ENCODE results near the gene DPP6. TPM values are rescaled to one million over a fixed set of nuclear protein-coding genes. Genes with fewer than 3 reads are reported as not detected.

The DPP6 gene
- total and polyA plus RNA-seq, 2 experiments from 2014 or later: 0.20 to 0.44 TPM

DNA sequence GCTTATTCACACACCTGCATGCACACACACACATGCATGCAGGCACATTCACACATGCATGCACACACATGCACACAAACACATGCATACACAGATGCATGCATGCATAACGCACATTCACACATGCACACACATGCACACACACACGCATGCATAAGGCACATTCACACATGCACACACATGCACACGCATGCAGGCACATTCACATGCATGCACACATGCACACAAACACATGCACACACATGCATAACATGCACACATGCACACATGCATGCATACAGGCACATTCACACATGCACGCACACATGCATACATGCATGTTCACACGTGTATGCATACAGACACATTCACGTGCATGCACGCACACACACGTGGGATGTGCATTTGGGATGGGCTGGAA lies 784.9 kb downstream of the DPP6 start:
- Histone ChIP-seq H3K27ac (no peak overlapping the region), H3K27me3 (no peaks in the 10 kb centered on the region), H3K79me2 (no peaks in the 10 kb centered on the region), H3K9me2 (replicated peaks; ENCODE audit: insufficient read depth) (no peaks in the 10 kb centered on the region), H3K4me1 (ENCODE audit: insufficient read depth) (peaks cover 5% of the 10 kb centered on the region), H3K9me3 (ENCODE audit: low read depth) (no peaks in the 10 kb centered on the region), H3K4me3 (no peak overlapping the region), H3K4me2 (no peak overlapping the region), H3K36me3 (replicated peaks; ENCODE audit: insufficient read depth, low read depth) (no peaks in the 10 kb centered on the region), H4K20me1 (ENCODE audit: insufficient read depth, poor library complexity, severe bottlenecking) (no peaks in the 10 kb centered on the region), H2AFZ (no peak overlapping the region)
- DNase-seq (ENCODE audit: low spot score): no peak
- WGBS (ENCODE audit: low lambda C conversion rate, missing lambda C conversion rate): 89% methylated on average over 8 of the region's 8 CpGs
- TF ChIP-seq EZH2phosphoT487 (IDR thresholded peaks at IDR 0.05; ENCODE audit: low read depth, severe bottlenecking, unreplicated experiment) (no peak), EZH2 (IDR thresholded peaks at IDR 0.05; ENCODE audit: borderline replicate concordance) (no peak)
- TF ChIP-seq, protein P1, sequence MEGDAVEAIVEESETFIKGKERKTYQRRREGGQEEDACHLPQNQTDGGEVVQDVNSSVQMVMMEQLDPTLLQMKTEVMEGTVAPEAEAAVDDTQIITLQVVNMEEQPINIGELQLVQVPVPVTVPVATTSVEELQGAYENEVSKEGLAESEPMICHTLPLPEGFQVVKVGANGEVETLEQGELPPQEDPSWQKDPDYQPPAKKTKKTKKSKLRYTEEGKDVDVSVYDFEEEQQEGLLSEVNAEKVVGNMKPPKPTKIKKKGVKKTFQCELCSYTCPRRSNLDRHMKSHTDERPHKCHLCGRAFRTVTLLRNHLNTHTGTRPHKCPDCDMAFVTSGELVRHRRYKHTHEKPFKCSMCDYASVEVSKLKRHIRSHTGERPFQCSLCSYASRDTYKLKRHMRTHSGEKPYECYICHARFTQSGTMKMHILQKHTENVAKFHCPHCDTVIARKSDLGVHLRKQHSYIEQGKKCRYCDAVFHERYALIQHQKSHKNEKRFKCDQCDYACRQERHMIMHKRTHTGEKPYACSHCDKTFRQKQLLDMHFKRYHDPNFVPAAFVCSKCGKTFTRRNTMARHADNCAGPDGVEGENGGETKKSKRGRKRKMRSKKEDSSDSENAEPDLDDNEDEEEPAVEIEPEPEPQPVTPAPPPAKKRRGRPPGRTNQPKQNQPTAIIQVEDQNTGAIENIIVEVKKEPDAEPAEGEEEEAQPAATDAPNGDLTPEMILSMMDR (IDR thresholded peaks at IDR 0.05; ENCODE audit: poor library complexity): no peak

DNA sequence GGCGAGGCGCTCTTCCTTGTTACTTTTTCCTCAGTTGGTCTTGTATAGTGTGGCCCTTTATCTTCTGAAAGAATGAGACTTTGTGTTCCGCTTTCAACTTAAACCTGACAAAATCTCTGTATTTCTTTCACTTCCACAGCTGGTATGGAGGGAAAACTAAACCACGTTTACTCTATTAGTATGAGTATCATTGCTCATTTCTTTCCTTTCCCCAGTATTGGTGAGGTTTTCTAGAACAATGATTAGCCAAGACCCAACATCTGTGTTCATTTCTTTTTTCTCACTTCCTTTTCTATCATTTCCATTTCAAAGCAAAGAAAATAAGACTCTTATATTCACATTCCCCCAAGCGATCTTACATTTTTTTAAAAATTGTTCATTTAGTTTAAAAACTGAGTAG lies 785.4 kb downstream of the DPP6 start:
- TF ChIP-seq, protein P1 (IDR thresholded peaks at IDR 0.05; ENCODE audit: poor library complexity): no peak
- TF ChIP-seq EZH2 (IDR thresholded peaks at IDR 0.05; ENCODE audit: borderline replicate concordance) (no peak), EZH2phosphoT487 (IDR thresholded peaks at IDR 0.05; ENCODE audit: low read depth, severe bottlenecking, unreplicated experiment) (no peak)

GRCh38 chr7:154840086-154840485 lies 787.9 kb downstream of the DPP6 start:
- no peak overlapping the region for H3K4me2 ChIP-seq
- no peak overlapping the region for H3K27ac ChIP-seq
- H3K4me1 ChIP-seq (ENCODE audit: insufficient read depth): peaks cover 16% of the 10 kb centered on the region
- no peak overlapping the region for H2AFZ ChIP-seq
- no peaks in the 10 kb centered on the region for H3K79me2 ChIP-seq
- no peaks in the 10 kb centered on the region for H3K9me3 ChIP-seq (ENCODE audit: low read depth)
- TF ChIP-seq EZH2phosphoT487 (IDR thresholded peaks at IDR 0.05; ENCODE audit: low read depth, severe bottlenecking, unreplicated experiment): no peak
- TF ChIP-seq, protein P1 (IDR thresholded peaks at IDR 0.05; ENCODE audit: poor library complexity): no peak
- H4K20me1 ChIP-seq (ENCODE audit: insufficient read depth, poor library complexity, severe bottlenecking): no peaks in the 10 kb centered on the region
- H3K9me2 ChIP-seq (replicated peaks; ENCODE audit: insufficient read depth): no peaks in the 10 kb centered on the region
- H3K27me3 ChIP-seq: peaks cover 3% of the 10 kb centered on the region
- no peak for DNase-seq (ENCODE audit: low spot score)
- no peak overlapping the region for H3K4me3 ChIP-seq
- WGBS (ENCODE audit: low lambda C conversion rate, missing lambda C conversion rate): 87% methylated on average over 7 of the region's 7 CpGs
- H3K36me3 ChIP-seq (replicated peaks; ENCODE audit: insufficient read depth, low read depth): no peaks in the 10 kb centered on the region

More for the DNA sequence above, 785.4 kb downstream of the DPP6 start:
- Histone ChIP-seq H3K9me2 (replicated peaks; ENCODE audit: insufficient read depth) (no peaks in the 10 kb centered on the region), H3K9me3 (ENCODE audit: low read depth) (no peaks in the 10 kb centered on the region), H3K79me2 (no peaks in the 10 kb centered on the region), H3K4me3 (no peak overlapping the region), H3K27ac (no peak overlapping the region), H3K27me3 (peaks cover 3% of the 10 kb centered on the region), H3K4me1 (ENCODE audit: insufficient read depth) (peaks cover 11% of the 10 kb centered on the region), H3K4me2 (no peak overlapping the region), H4K20me1 (ENCODE audit: insufficient read depth, poor library complexity, severe bottlenecking) (no peaks in the 10 kb centered on the region), H2AFZ (no peak overlapping the region), H3K36me3 (replicated peaks; ENCODE audit: insufficient read depth, low read depth) (no peaks in the 10 kb centered on the region)
- WGBS (ENCODE audit: low lambda C conversion rate, missing lambda C conversion rate): 92% methylated on average over 5 of the region's 5 CpGs
- no peak for DNase-seq (ENCODE audit: low spot score)
